Measurements from ENCODE around the gene RAB17.

Gene RAB17

DNA sequence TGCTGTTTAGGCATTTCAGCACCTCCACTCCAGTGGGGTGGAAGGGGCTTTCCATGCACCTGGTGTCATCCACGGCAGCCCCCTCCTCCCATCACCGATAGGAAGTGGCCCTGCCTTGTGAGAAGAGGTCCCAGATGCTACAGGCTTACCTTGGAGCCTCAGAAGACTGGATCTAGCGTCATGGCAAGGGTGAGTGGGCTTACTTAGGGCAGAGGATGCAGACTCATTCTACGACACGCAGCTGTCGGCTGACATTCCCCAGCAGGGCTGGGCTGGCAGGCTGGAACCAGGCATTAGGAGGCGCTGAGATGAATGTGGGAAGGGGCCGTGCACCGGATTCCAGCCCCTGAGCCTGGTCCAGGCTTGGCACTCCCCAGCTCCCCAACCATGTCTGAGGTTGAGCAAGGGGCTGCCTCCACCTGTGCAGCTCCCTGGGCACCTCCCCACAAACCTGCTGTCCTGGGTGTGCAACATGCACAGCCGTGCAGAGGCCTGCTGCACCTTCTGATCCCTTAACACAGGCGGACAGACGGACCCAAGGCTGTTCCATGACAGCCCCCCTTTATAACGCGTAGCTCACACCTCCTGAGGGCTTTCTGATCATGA is 25.9 kb downstream of the RAB17 start:
- no peak for DNase-seq (ENCODE audit: low read depth, low spot score)

- peak; percentile 57 for DNase-seq (ENCODE audit: low read depth, low spot score)
These were observed 26.7 kb downstream of the RAB17 start for GRCh38 chr2:237563816-237564215.

GRCh38 chr2:237561221-237561620 is 29.3 kb downstream of the RAB17 start:
- DNase-seq (ENCODE audit: low read depth, low spot score): no peak

DNA sequence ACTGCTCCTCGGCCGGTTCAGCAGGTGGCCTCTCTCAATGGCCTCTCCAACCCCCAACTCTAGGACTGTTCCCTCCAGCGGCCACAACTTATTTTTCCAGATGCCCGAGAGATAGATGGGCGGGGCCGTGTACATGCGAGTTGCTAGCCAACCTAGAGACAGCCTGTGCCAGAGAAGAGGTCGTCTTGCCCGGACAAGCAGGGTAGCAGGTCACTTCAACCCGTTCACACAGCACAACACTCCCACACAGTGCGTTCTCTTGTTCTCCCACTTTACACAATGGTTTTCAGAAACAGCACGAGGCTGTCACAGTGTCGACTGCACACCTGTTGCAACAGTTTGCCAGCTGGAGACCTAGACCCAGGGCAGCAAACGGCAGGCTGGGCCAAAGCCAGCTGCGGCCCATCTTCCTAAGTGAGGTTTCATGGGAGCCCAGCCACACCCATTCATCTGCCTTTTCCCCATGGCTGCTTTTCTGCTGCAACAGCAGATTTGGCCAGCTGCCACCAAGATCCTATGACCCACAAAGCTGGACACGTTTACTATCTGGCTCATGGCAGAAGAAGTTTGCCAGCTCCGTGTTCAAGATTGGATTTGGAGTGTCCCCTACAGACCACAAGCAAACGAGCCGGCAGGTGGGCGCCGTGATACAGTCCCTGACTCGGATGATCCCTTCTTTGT is 31.4 kb downstream of the RAB17 start:
- DNase-seq (ENCODE audit: low read depth, low spot score): no peak

- DNase-seq (ENCODE audit: low read depth, low spot score): no peak
These were observed 32.9 kb downstream of the RAB17 start for GRCh38 chr2:237557633-237558015.

DNA sequence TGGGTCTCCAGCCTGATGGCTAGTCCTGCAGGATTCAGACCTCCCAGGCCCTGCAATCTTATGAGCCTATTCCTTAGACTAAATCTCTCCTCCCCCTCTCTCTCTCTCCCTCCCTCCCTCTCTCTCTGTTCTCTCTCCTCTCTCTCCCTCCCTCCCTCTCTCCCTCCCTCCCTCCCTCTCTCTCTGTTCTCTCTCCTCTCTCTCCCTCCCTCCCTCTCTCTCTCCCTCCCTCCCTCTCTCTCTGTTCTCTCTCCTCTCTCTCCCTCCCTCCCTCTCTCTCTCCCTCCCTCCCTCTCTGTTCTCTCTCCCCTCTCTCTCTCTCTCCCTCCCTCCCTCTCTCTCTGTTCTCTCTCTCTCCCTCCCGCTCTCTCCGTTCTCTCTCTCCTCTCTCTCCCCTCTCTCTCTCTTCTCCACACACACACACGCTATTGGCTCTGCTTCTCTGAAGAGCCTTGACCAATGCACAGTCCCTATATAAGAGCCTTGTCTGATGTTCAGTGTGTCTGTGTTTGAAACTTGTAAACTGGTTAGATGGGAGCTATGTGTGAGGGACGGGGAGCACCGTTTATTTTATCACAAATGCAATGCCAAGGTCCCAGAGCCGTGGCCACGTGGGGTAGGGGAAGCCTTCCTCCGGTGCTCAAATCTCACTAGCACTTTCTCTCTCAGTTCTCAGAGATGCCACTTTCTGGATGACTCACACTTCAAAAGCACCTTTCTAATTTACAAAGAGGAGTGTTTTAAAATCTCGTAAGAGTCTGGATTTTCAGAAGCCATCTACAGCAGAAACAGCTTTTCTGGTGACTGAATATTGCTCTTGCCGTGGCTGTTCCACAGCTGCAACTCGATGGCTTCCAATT is 33.5 kb downstream of the RAB17 start:
- DNase-seq (ENCODE audit: low read depth, low spot score): no peak

GRCh38 chr2:237555560-237555959 is 35.0 kb downstream of the RAB17 start:
- DNase-seq (ENCODE audit: low read depth, low spot score): no peak

GRCh38 chr2:237553948-237554347 is 36.6 kb downstream of the RAB17 start:
- no peak for DNase-seq (ENCODE audit: low read depth, low spot score)

- no peak for DNase-seq (ENCODE audit: low read depth, low spot score)
These were observed 37.6 kb downstream of the RAB17 start for GRCh38 chr2:237552908-237553307.

GRCh38 chr2:237551071-237551574 is 39.4 kb downstream of the RAB17 start:
- no peak for DNase-seq (ENCODE audit: low read depth, low spot score)

- DNase-seq (ENCODE audit: low read depth, low spot score): no peak
These were observed 40.7 kb downstream of the RAB17 start for GRCh38 chr2:237549643-237550415.

- DNase-seq (ENCODE audit: low read depth, low spot score): no peak
These were observed 41.3 kb downstream of the RAB17 start for GRCh38 chr2:237549216-237549615.

- peak; percentile 66 for DNase-seq (ENCODE audit: low read depth, low spot score)
These were observed 42.6 kb downstream of the RAB17 start for GRCh38 chr2:237547841-237548416.

GRCh38 chr2:237546876-237547395 is 43.6 kb downstream of the RAB17 start:
- no peak for DNase-seq (ENCODE audit: low read depth, low spot score)

DNA sequence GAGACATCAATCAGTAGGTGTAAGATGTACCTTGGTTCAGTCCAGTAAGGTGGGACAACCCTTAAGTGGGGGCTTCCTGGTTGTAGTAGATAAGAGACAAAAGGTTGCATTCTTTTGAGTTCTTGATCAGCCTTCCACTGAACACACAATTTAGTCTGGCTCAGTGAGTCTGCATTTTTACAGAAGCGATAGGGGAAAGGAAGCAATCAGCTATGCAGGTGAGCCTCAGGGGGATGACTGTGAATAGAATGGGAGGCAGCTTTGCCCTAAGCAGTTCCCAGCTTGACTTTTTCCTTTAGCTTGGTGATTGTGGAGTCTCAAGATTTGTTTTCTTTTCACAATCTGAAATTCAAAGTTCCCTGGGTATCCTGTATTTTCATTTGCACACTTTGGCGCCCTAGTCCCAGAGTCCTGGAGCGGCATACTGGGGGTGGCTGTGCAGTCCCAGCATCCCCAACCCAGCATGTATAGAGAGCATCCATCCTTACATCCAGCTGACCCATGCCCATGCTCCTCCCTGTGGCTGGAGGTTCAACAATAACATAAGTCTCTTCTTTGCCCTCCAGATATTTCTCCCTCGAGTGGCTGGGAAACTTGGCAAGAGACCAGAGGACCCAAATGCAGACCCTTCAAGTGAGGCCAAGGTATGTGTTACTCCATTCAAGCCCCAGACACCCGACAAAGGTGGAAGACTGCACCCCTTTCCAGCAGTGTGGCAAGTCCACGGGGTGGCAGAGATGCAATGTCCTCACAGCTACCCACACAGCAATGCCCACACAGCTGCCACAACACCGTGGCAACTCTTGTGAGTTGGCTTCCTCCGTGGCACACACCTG is 44.3 kb downstream of the RAB17 start:
- peak; percentile 66 for DNase-seq (ENCODE audit: low read depth, low spot score)

GRCh38 chr2:237542001-237542704 is 48.4 kb downstream of the RAB17 start:
- no peak for DNase-seq (ENCODE audit: low read depth, low spot score)

DNA sequence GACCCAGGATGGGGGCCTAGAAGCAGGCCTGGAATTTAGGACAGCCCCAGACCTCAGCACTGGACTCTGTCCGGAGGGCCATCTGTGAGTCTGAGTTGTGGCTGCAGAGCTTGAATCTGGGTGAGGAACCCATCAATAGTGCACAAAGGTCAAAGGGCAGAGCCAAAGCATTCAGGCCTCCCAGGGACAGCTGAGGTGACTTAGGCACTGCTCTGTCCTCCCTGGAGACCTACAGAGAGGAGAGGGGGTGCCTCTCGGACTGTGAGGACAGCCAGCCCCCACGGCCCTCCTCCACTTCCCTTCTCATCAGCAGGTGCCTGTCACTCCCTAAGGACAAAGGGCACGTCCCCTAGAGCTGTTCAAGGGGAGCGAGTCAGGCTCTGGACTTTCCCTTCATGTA is 49.3 kb downstream of the RAB17 start:
- peak; percentile 48 for DNase-seq (ENCODE audit: low read depth, low spot score)

DNA sequence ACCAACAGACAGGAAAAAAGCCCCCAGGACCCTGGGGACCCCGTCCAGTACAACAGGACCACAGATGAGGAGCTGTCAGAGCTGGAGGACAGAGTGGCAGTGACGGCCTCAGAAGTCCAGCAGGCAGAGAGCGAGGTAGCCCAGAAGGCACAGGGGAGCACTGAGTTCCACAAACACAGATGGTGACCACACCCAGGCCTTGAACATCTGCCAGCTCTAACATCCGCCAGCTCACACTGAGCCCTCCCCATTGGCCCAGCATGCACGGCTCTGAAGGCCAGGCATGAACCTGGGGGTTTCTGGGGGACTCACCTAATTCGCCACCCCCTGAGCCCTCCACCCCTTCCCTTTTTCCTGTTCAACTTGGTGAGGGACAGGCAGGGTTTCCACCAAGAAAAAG is 49.7 kb downstream of the RAB17 start:
- no peak for DNase-seq (ENCODE audit: low read depth, low spot score)

DNA sequence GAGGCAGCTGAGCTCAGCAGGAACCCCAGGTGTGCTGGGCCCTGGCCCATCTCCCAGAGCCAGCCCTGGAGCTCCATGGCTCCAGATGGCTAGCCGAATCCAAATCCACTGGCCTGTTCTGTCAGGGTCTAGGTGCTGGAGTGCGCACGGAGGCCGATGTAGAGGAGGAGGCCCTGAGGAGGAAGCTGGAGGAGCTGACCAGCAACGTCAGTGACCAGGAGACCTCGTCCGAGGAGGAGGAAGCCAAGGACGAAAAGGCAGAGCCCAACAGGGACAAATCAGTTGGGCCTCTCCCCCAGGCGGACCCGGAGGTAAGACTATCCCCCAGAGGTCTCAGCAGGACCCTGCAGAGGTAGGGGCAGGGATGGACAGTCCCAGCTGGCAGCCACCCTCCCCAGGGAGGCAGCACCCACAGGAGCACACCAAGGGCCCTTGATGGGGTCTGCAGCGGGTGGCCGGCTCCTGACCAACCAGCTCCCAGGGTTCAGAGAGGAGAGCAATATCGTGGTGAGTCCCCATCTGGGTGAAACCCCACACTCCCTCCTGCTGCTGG is 50.2 kb downstream of the RAB17 start:
- DNase-seq (ENCODE audit: low read depth, low spot score): no peak
